ENCODE data around the gene RABEP1.

RABEP1 gene

DNA sequence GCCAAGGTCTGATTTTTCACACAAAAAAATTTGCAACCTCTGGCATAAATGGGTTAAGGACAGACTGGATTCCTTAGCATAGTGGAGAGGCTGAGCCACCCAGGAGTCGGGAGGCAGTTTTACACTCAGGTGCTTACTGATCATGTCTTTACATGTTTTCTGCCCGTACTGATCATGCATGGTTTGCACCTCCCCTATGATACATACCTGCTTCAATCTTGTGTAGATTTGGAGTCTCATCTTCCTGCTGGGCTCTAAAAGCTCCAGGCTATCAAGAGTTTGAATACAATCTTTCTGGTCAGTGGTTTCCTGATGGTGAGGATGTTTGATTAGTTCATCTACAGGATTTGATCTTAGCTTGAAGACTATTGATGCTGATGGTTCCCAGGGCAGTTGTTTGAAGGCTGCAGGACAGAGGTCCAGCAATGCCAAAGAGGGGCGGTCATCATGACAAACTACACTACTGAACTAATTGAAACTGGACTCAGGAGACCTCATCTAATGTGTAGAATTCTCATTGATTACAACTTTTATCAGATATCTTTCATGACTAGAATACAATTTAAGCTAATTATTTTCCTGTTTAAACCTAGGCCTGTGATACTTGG lies 150.0 kb downstream of the RABEP1 start:
- no peak overlapping the region for H3K4me3 ChIP-seq
- TF ChIP-seq, protein P1, sequence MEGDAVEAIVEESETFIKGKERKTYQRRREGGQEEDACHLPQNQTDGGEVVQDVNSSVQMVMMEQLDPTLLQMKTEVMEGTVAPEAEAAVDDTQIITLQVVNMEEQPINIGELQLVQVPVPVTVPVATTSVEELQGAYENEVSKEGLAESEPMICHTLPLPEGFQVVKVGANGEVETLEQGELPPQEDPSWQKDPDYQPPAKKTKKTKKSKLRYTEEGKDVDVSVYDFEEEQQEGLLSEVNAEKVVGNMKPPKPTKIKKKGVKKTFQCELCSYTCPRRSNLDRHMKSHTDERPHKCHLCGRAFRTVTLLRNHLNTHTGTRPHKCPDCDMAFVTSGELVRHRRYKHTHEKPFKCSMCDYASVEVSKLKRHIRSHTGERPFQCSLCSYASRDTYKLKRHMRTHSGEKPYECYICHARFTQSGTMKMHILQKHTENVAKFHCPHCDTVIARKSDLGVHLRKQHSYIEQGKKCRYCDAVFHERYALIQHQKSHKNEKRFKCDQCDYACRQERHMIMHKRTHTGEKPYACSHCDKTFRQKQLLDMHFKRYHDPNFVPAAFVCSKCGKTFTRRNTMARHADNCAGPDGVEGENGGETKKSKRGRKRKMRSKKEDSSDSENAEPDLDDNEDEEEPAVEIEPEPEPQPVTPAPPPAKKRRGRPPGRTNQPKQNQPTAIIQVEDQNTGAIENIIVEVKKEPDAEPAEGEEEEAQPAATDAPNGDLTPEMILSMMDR (IDR thresholded peaks at IDR 0.05), result no peak
- no peak overlapping the region for H3K27ac ChIP-seq
- no peak for DNase-seq (ENCODE audit: low spot score)

DNA sequence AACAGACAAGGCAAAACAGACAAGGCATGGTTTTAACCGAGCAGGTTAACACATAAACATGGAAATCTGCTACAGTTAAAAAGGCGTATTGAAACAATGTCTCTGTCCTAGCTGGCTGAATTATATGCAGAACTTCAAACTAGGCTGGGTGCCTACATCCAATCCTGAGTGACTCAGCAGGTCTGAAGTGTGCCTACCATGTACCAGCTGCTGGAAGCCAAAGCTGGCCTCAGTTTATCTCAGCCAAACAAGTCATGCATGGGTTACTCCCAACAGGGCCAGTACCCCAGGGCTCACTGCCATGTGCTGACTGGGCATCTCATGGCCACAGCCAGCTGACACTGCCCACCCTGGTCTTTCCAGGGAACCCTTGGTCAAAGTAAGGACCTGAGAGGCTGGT lies 152.9 kb downstream of the RABEP1 start:
- no peak overlapping the region for H3K27ac ChIP-seq
- TF ChIP-seq, protein P1 (IDR thresholded peaks at IDR 0.05), result no peak
- H3K4me3 ChIP-seq, result no peak overlapping the region
- DNase-seq (ENCODE audit: low spot score), result no peak
